Lung (tissue), 12 donors: ENCODE measurements around the gene TPM4. TPM values are rescaled to one million over a fixed set of nuclear protein-coding genes. Genes with fewer than 3 reads are reported as not detected.

ENCODE experiments used
- ATAC-seq: fragments of 200-7000 bp; cut with Tn5 transposase; one replicate; pipeline ENCODE4 v1.9.1; 2020; ENCODE audit warnings: moderate number of reproducible peaks; ENCODE audit not compliant: insufficient read depth, low FRiP score
- DNase-seq, 3 donors: peaks; one replicate each; pipeline ENCODE4 v3.0.0-alpha.2; 2013 to 2017
- H3K27ac ChIP-seq, 2 donors: one replicate each; pipeline ENCODE4 v1.5.1; 2013; ENCODE audit warnings: mild to moderate bottlenecking in 2 of 2, moderate library complexity in 2 of 2, control low read depth in 1 of 2, inconsistent platforms in 1 of 2, low read depth in 1 of 2, low read length in 1 of 2
- H3K27me3 ChIP-seq, 3 donors: one replicate each; pipeline ENCODE4 v1.5.1; 2013; ENCODE audit warnings: low read length in 2 of 3; ENCODE audit not compliant: control insufficient read depth in 3 of 3, insufficient read depth in 3 of 3
- H3K36me3 ChIP-seq, 4 donors: one replicate each; pipeline ENCODE4 v1.5.1; 2013; ENCODE audit warnings: low read length in 4 of 4, mild to moderate bottlenecking in 1 of 4, moderate library complexity in 1 of 4; ENCODE audit not compliant: control insufficient read depth in 4 of 4, insufficient read depth in 4 of 4
- H3K4me1 ChIP-seq, 5 donors: one replicate each; pipeline ENCODE4 v1.5.1; 2013; ENCODE audit warnings: low read length in 5 of 5, mild to moderate bottlenecking in 2 of 5, moderate library complexity in 1 of 5; ENCODE audit not compliant: control insufficient read depth in 5 of 5, insufficient read depth in 5 of 5
- H3K4me3 ChIP-seq: one replicate; pipeline ENCODE4 v1.5.1; 2013; ENCODE audit warnings: mild to moderate bottlenecking, control low read depth, moderate library complexity
- H3K9ac ChIP-seq, 2 donors: one replicate each; pipeline ENCODE4 v1.5.1; 2013; ENCODE audit warnings: low read length in 2 of 2, control low read depth in 1 of 2; ENCODE audit not compliant: insufficient read depth in 1 of 2
- H3K9me3 ChIP-seq, 4 donors: one replicate each; pipeline ENCODE4 v1.5.1; 2013; ENCODE audit warnings: low read length in 3 of 4, mild to moderate bottlenecking in 1 of 4, moderate library complexity in 1 of 4; ENCODE audit not compliant: control insufficient read depth in 4 of 4, insufficient read depth in 3 of 4
- CTCF ChIP-seq: IDR thresholded peaks from 2 replicates; pipeline ENCODE4 v1.5.1; 2012; ENCODE audit warnings: mild to moderate bottlenecking; ENCODE audit errors: control extremely low read depth, extremely low read depth
- WGBS, 2 donors: extraction: QIAGEN DNeasy Blood & Tissue Kit; methylation state at CpG; one replicate each; pipeline ENCODE4 v1.1.7; 2013; 5-methylcytosine and 5-hydroxymethylcytosine counted together
- polyA plus RNA-seq, 2 donors: library from polyadenylated mRNA; stranded (reverse); fragments of 200-250 nt; gene quantifications; one replicate each; pipeline ENCODE4 v1.2.1, GENCODE V29; 2013
- total RNA-seq, 2 donors: library from RNA; depleted of rRNA in 1 of 2; stranded (reverse); fragments of >200 nt in 1 of 2; gene quantifications; one replicate each; pipeline ENCODE4 v1.2.1, GENCODE V29; 2014 to 2021
- donor health status: control.
- donor health status: control.
- donor health status: Bipolar disorder and iron deficiency.
- donor health status: healthy.
- donor health status: DM: yes; HTN: yes; CAD: no.

TPM4 gene
- total and polyA plus RNA-seq, 4 donors = 274 to 438 (median 383) TPM

GRCh38 chr19:16121141-16121540 lies 44.8 kb downstream of the TPM4 start:
- ATAC-seq = no peak
- H3K9ac ChIP-seq = no peak overlapping the region
- H3K4me3 ChIP-seq = no peak overlapping the region
- peaks cover 0 to 4% (median 0%) of the 10 kb centered on the region in 5 donors for H3K4me1 ChIP-seq
- no peak for DNase-seq
- no peaks in the 10 kb centered on the region for H3K27me3 ChIP-seq
- peaks cover 16 to 70% (median 26%) of the 10 kb centered on the region in 4 donors for H3K36me3 ChIP-seq
- 77 to 97% methylated on average over 5 of the region's 5 CpGs for WGBS, 2 donors
- no peak overlapping the region for H3K27ac ChIP-seq
- TF ChIP-seq CTCF = no peak
- H3K9me3 ChIP-seq = no peaks in the 10 kb centered on the region

GRCh38 chr19:16121967-16122366 lies 45.7 kb downstream of the TPM4 start:
- ATAC-seq (no peak), DNase-seq (no peak)
- peaks cover 0 to 4% (median 0%) of the 10 kb centered on the region in 5 donors for H3K4me1 ChIP-seq
- TF ChIP-seq CTCF = no peak
- H3K27me3 ChIP-seq = no peaks in the 10 kb centered on the region
- no peaks in the 10 kb centered on the region for H3K9me3 ChIP-seq
- no peak overlapping the region for H3K9ac ChIP-seq
- 95 to 97% methylated on average over 11 of the region's 11 CpGs for WGBS, 2 donors
- H3K4me3 ChIP-seq = no peak overlapping the region
- no peak overlapping the region for H3K27ac ChIP-seq
- peaks cover 16 to 73% (median 28%) of the 10 kb centered on the region in 4 donors for H3K36me3 ChIP-seq

GRCh38 chr19:16124953-16125352 lies 48.7 kb downstream of the TPM4 start:
- WGBS, 2 donors = 94% methylated on average over 14 of the region's 14 CpGs

More at GRCh38 chr19:16124953-16125352, 48.7 kb downstream of the TPM4 start:
- TF ChIP-seq CTCF = no peak
- no peak overlapping the region for H3K4me3 ChIP-seq
- H3K27ac ChIP-seq = no peak overlapping the region
- no peak overlapping the region for H3K9ac ChIP-seq
- H3K9me3 ChIP-seq = no peaks in the 10 kb centered on the region
- ATAC-seq (no peak), DNase-seq (no peak)
- no peaks in the 10 kb centered on the region for H3K4me1 ChIP-seq
- H3K36me3 ChIP-seq = peaks cover 12 to 83% (median 40%) of the 10 kb centered on the region in 4 donors
- no peaks in the 10 kb centered on the region for H3K27me3 ChIP-seq
